ENCODE data around the gene TEKTIP1. TPM values are rescaled to one million over a fixed set of nuclear protein-coding genes. Genes with fewer than 3 reads are reported as not detected.
A peak's percentile ranks its signal among the peaks of the same experiment; 100 is the strongest.
"Not testable (repeated sequence)": the region's sequence is repeated elsewhere in the genome, so short reads cannot be mapped to it uniquely, and the experiment has no call there.

Gene TEKTIP1
- total RNA-seq, 4 donors from 2014 or later = 5.5 TPM; not detected in 3

- peaks cover 0 to 3% of the 10 kb centered on the region in 2 donors for H3K4me1 ChIP-seq
- intact Hi-C loops (cut with DNase I; ENCODE audit: low total_unique reads) = no loop called here
Observed at GRCh38 chr19:3505598-3506383, 33.2 kb upstream of the TEKTIP1 start, which contains the start of gene FZR1. Gene FZR1, plus strand, starts transcription at chr19:3506311. Its CDS starts 16,679 bp downstream, at chr19:3522990.

GRCh38 chr19:3506384-3507340 is 32.3 kb upstream of the TEKTIP1 start:
- Histone ChIP-seq H3K27ac (peak overlapping the region; percentile 79 to 90), H3K4me1 (peaks cover 0 to 3% of the 10 kb centered on the region in 2 donors), H3K4me3 (peak overlapping the region; percentile 56 to 100), H3K36me3 (no peaks in the 10 kb centered on the region), H3K9me3 (no peaks in the 10 kb centered on the region), H3K27me3 (no peaks in the 10 kb centered on the region)
- intact Hi-C loops (cut with DNase I; ENCODE audit: low total_unique reads) = no loop called here
- DNase-seq = peak in 1 of 2 donors; percentile 54
- TF ChIP-seq CTCF (IDR thresholded peaks at IDR 0.05) = no peak
- TF ChIP-seq POLR2A (IDR thresholded peaks at IDR 0.05) = no peak

More at GRCh38 chr19:3505598-3506383, 33.2 kb upstream of the TEKTIP1 start, which contains the start of gene FZR1:
- Histone ChIP-seq H3K9me3 (no peaks in the 10 kb centered on the region), H3K27me3 (no peaks in the 10 kb centered on the region), H3K36me3 (no peaks in the 10 kb centered on the region), H3K27ac (peak within 1 kb of the TSS; percentile 79 to 90), H3K4me3 (peak within 1 kb of the TSS; percentile 56 to 100)
- DNase-seq = peak; percentile 98 to 99
- TF ChIP-seq POLR2A (IDR thresholded peaks at IDR 0.05) (peak; percentile 62 to 84), CTCF (IDR thresholded peaks at IDR 0.05) (peak in 1 of 4 experiments; percentile 42)

- peak overlapping the region; percentile 79 to 90 for H3K27ac ChIP-seq
- peaks cover 0 to 3% of the 10 kb centered on the region in 2 donors for H3K4me1 ChIP-seq
- H3K27me3 ChIP-seq = no peaks in the 10 kb centered on the region
- intact Hi-C loops (cut with DNase I; ENCODE audit: low total_unique reads) = no loop called here
- peak in 1 of 2 donors; percentile 53 for DNase-seq
- H3K4me3 ChIP-seq = peak overlapping the region; percentile 56 to 100
- H3K36me3 ChIP-seq = no peaks in the 10 kb centered on the region
- TF ChIP-seq POLR2A (IDR thresholded peaks at IDR 0.05) (peak in 1 of 2 donors; percentile 6), CTCF (IDR thresholded peaks at IDR 0.05) (no peak)
- H3K9me3 ChIP-seq = no peaks in the 10 kb centered on the region
Observed at GRCh38 chr19:3507371-3508120, 31.4 kb upstream of the TEKTIP1 start.

- H3K4me1 ChIP-seq = not testable (repeated sequence)
Observed at GRCh38 chr19:3508121-3508661, 30.8 kb upstream of the TEKTIP1 start.

More at GRCh38 chr19:3508121-3508661, 30.8 kb upstream of the TEKTIP1 start:
- H3K9me3 ChIP-seq; H3K36me3 ChIP-seq; H3K27me3 ChIP-seq; DNase-seq; H3K4me3 ChIP-seq; intact Hi-C loops (cut with DNase I; ENCODE audit: low total_unique reads); H3K27ac ChIP-seq: not testable (repeated sequence)

Measured in uterus (tissue), 4 donors.